ENCODE measurements around the gene ANKMY2. TPM values are rescaled to one million over a fixed set of nuclear protein-coding genes. Genes with fewer than 3 reads are reported as not detected.

Gene ANKMY2
- total RNA-seq, 2 donors from 2014 or later = 8.6 to 12.5 TPM

- ATAC-seq = peak; percentile 24
- no peak for DNase-seq
- peaks cover 4% of the 10 kb centered on the region for H3K4me1 ChIP-seq
- intact Hi-C loops (cut with DNase I) = no loop called here
- no peaks in the 10 kb centered on the region for H3K9me3 ChIP-seq
- TF ChIP-seq POLR2A (IDR thresholded peaks at IDR 0.05) (no peak), CTCF (IDR thresholded peaks at IDR 0.05) (no peak)
- 51 to 69% methylated on average over 4 of the region's 4 CpGs for WGBS, 2 donors
- no peak overlapping the region for H3K4me3 ChIP-seq
- H3K27me3 ChIP-seq = no peaks in the 10 kb centered on the region
- H3K27ac ChIP-seq = no peak overlapping the region
- H3K36me3 ChIP-seq (replicated peaks in 1 of 2; ENCODE audit: insufficient read depth in 1 of 2, low read depth in 2 of 2) = no peaks in the 10 kb centered on the region
These were observed 11.2 kb downstream of the ANKMY2 start for GRCh38 chr7:16634271-16634738.

- intact Hi-C loops (cut with DNase I) = no loop called here
- H3K9me3 ChIP-seq = no peaks in the 10 kb centered on the region
- ATAC-seq = no peak
- no peaks in the 10 kb centered on the region for H3K4me1 ChIP-seq
- no peak overlapping the region for H3K4me3 ChIP-seq
- no peaks in the 10 kb centered on the region for H3K36me3 ChIP-seq (replicated peaks in 1 of 2; ENCODE audit: insufficient read depth in 1 of 2, low read depth in 2 of 2)
- 90 to 97% methylated on average over 1 of the region's 1 CpG for WGBS, 2 donors
- no peak overlapping the region for H3K27ac ChIP-seq
- H3K27me3 ChIP-seq = no peaks in the 10 kb centered on the region
- no peak for TF ChIP-seq POLR2A (IDR thresholded peaks at IDR 0.05)
- no peak for DNase-seq
These were observed 14.9 kb downstream of the ANKMY2 start for GRCh38 chr7:16630654-16631053.

- intact Hi-C loops (cut with DNase I) = no loop called here
- H3K4me3 ChIP-seq = no peak overlapping the region
- H3K36me3 ChIP-seq (replicated peaks in 1 of 2; ENCODE audit: insufficient read depth in 1 of 2, low read depth in 2 of 2) = peaks cover 0 to 5% of the 10 kb centered on the region in 2 donors
- 75 to 80% methylated on average over 2 of the region's 2 CpGs for WGBS, 2 donors
- TF ChIP-seq CTCF (IDR thresholded peaks at IDR 0.05) (no peak), POLR2A (IDR thresholded peaks at IDR 0.05) (no peak)
- H3K27me3 ChIP-seq = no peaks in the 10 kb centered on the region
- ATAC-seq = no peak
- H3K9me3 ChIP-seq = no peaks in the 10 kb centered on the region
- no peak overlapping the region for H3K27ac ChIP-seq
- DNase-seq = no peak
- no peaks in the 10 kb centered on the region for H3K4me1 ChIP-seq
These were observed 18.3 kb downstream of the ANKMY2 start for GRCh38 chr7:16627236-16627635.

GRCh38 chr7:16626388-16626787, 19.2 kb downstream of the ANKMY2 start:
- H3K27me3 ChIP-seq = no peaks in the 10 kb centered on the region
- H3K36me3 ChIP-seq (replicated peaks in 1 of 2; ENCODE audit: insufficient read depth in 1 of 2, low read depth in 2 of 2) = peaks cover 0 to 5% of the 10 kb centered on the region in 2 donors
- WGBS, 2 donors = 43 to 68% methylated on average over 2 of the region's 2 CpGs
- intact Hi-C loops (cut with DNase I) = no loop called here
- H3K9me3 ChIP-seq = no peaks in the 10 kb centered on the region
- no peaks in the 10 kb centered on the region for H3K4me1 ChIP-seq
- H3K27ac ChIP-seq = no peak overlapping the region
- DNase-seq (no peak), ATAC-seq (no peak)
- no peak for TF ChIP-seq CTCF (IDR thresholded peaks at IDR 0.05)
- TF ChIP-seq POLR2A (IDR thresholded peaks at IDR 0.05) = no peak
- H3K4me3 ChIP-seq = no peak overlapping the region

- ATAC-seq (no peak), DNase-seq (no peak)
- Histone ChIP-seq H3K27me3 (no peaks in the 10 kb centered on the region), H3K27ac (no peak overlapping the region), H3K36me3 (replicated peaks in 1 of 2; ENCODE audit: insufficient read depth in 1 of 2, low read depth in 2 of 2) (peaks cover 0 to 5% of the 10 kb centered on the region in 2 donors), H3K9me3 (no peaks in the 10 kb centered on the region), H3K4me3 (no peak overlapping the region), H3K4me1 (no peaks in the 10 kb centered on the region)
- 84 to 92% methylated on average over 2 of the region's 2 CpGs for WGBS, 2 donors
- intact Hi-C loops (cut with DNase I) = no loop called here
- TF ChIP-seq POLR2A (IDR thresholded peaks at IDR 0.05) (no peak), CTCF (IDR thresholded peaks at IDR 0.05) (no peak)
These were observed 25.6 kb downstream of the ANKMY2 start for GRCh38 chr7:16619979-16620408.
